ENCODE measurements around the gene VAT1.

The VAT1 gene

GRCh38 chr17:43026595-43026994 lies 4.4 kb upstream of the VAT1 start:
- no peak for DNase-seq

- DNase-seq: no peak
Measured at GRCh38 chr17:43025766-43026537, 3.8 kb upstream of the VAT1 start.

- no peak for DNase-seq
Measured at GRCh38 chr17:43025290-43025657, 3.1 kb upstream of the VAT1 start.

GRCh38 chr17:43024407-43025289 lies 2.5 kb upstream of the VAT1 start, which contains the start of gene RND2:
TSS of gene RND2 (plus strand) at chr17:43025231. CDS start at chr17:43025348, 117 bp downstream.
- DNase-seq: peak; percentile 74

GRCh38 chr17:43020789-43021740 lies 1.1 kb downstream of the VAT1 start:
- DNase-seq: no peak

GRCh38 chr17:43020030-43020621 lies 2.1 kb downstream of the VAT1 start:
- DNase-seq: no peak

GRCh38 chr17:43019418-43019817 lies 2.8 kb downstream of the VAT1 start:
- no peak for DNase-seq

- no peak for DNase-seq
Measured at GRCh38 chr17:43018932-43019331, 3.3 kb downstream of the VAT1 start.

GRCh38 chr17:43018008-43018853 lies 4.0 kb downstream of the VAT1 start:
- DNase-seq: no peak

- DNase-seq: no peak
Measured at GRCh38 chr17:43016216-43016615, 6.0 kb downstream of the VAT1 start.

- DNase-seq: no peak
Measured at GRCh38 chr17:43015579-43015978, 6.6 kb downstream of the VAT1 start.

GRCh38 chr17:43014649-43015542 lies 7.3 kb downstream of the VAT1 start:
- no peak for DNase-seq

- no peak for DNase-seq
Measured at GRCh38 chr17:43014020-43014648, 8.1 kb downstream of the VAT1 start.

- DNase-seq: no peak
Measured at GRCh38 chr17:43013296-43013695, 8.9 kb downstream of the VAT1 start.

- no peak for DNase-seq
Measured at GRCh38 chr17:43011728-43012472, 10.3 kb downstream of the VAT1 start.

- DNase-seq: no peak
Measured at GRCh38 chr17:43010667-43011308, 11.4 kb downstream of the VAT1 start.

GRCh38 chr17:43006639-43007551 lies 15.3 kb downstream of the VAT1 start, which contains the start of gene IFI35:
TSS of gene IFI35 (plus strand) at chr17:43006784. CDS start at chr17:43006948, 164 bp downstream.
- peak; percentile 92 for DNase-seq
